GM13976 (cell line): ENCODE measurements around the gene EVA1A.

Source experiments
- DNase-seq: peaks from one replicate; pipeline ENCODE4 v3.0.0; 2012; ENCODE audit warnings: low spot score
- CTCF ChIP-seq: IDR thresholded peaks from 2 replicates; pipeline ENCODE4 v1.5.1; 2012; ENCODE audit warnings: borderline replicate concordance, mild to moderate bottlenecking; ENCODE audit not compliant: insufficient read depth; ENCODE audit errors: extremely low read depth, missing control alignments, control extremely low read depth
- in situ Hi-C: fragments of 300-500 bp; cut with MboI; formaldehyde crosslinking; loops from one replicate; pipeline ENCODE4 v1.12.0; 2022; ENCODE audit warnings: low sequenced_read_pairs, mixed read lengths, inconsistent platforms; ENCODE audit not compliant: unreplicated experiment

Gene EVA1A

GRCh38 chr2:75559680-75560021, 1.1 kb downstream of the EVA1A start:
- DNase-seq: no peak
- no peak for TF ChIP-seq CTCF
- in situ Hi-C loops: no loop called here

GRCh38 chr2:75558786-75559679, 1.7 kb downstream of the EVA1A start:
- in situ Hi-C loops: no loop called here
- DNase-seq: no peak
- TF ChIP-seq CTCF: no peak

GRCh38 chr2:75558136-75558535, 2.6 kb downstream of the EVA1A start:
- TF ChIP-seq CTCF: no peak
- in situ Hi-C loops: no loop called here
- no peak for DNase-seq

GRCh38 chr2:75557474-75558133, 3.1 kb downstream of the EVA1A start:
- in situ Hi-C loops: no loop called here
- no peak for DNase-seq
- TF ChIP-seq CTCF: no peak

- no peak for TF ChIP-seq CTCF
- in situ Hi-C loops: no loop called here
- DNase-seq: no peak
Measured at GRCh38 chr2:75556679-75557366, 3.9 kb downstream of the EVA1A start.

GRCh38 chr2:75555701-75556100, 5.0 kb downstream of the EVA1A start:
- no peak for DNase-seq
- in situ Hi-C loops: no loop called here
- no peak for TF ChIP-seq CTCF
